Activated gamma-delta T cell treated with Interleukin-2 at 50 U/mL for 16 hours (primary cell): Measurements from ENCODE around the gene ZNF324B.
A peak's percentile ranks its signal among the peaks of the same experiment; 100 is the strongest.
"Not testable (repeated sequence)": the region's sequence is repeated elsewhere in the genome, so short reads cannot be mapped to it uniquely, and the experiment has no call there.

ENCODE experiments used
- DNase-seq: peaks from one replicate; pipeline ENCODE4 v3.0.0-alpha.2; 2020

The ZNF324B gene

DNA sequence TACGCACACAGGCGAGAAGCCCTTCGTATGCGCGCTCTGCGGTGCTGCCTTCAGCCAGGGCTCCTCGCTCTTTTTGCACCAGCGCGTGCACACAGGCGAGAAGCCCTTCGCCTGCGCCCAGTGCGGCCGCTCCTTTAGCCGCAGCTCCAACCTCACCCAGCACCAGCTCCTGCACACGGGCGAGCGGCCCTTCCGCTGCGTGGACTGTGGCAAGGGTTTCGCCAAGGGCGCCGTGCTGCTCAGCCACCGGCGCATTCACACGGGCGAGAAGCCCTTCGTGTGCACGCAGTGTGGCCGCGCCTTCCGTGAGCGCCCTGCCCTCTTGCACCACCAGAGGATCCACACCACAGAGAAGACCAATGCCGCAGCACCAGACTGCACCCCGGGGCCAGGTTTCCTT lies 4.7 kb downstream of the ZNF324B start:
- DNase-seq: no peak

DNA sequence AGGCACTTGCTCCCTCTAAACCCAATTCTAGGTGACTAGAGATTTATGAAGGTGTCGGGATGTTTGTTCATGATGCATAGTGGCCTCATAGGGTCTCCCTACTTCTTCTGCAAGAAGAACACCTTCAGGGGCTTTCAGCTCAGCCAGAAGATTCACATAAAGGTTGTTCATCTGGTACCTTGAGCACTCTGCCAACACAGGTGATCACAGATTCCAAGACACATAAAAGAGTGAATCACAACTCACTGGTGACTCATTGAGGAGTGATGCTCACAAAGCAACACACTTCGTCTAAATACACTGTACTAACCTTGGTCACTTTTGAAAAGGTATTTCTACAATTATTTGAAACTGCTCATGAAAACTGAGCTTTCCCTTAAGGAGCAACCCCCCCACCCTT lies 8.6 kb downstream of the ZNF324B start:
- no peak for DNase-seq

GRCh38 chr19:58466089-58466759 lies 14.8 kb downstream of the ZNF324B start:
- DNase-seq: no peak

DNA sequence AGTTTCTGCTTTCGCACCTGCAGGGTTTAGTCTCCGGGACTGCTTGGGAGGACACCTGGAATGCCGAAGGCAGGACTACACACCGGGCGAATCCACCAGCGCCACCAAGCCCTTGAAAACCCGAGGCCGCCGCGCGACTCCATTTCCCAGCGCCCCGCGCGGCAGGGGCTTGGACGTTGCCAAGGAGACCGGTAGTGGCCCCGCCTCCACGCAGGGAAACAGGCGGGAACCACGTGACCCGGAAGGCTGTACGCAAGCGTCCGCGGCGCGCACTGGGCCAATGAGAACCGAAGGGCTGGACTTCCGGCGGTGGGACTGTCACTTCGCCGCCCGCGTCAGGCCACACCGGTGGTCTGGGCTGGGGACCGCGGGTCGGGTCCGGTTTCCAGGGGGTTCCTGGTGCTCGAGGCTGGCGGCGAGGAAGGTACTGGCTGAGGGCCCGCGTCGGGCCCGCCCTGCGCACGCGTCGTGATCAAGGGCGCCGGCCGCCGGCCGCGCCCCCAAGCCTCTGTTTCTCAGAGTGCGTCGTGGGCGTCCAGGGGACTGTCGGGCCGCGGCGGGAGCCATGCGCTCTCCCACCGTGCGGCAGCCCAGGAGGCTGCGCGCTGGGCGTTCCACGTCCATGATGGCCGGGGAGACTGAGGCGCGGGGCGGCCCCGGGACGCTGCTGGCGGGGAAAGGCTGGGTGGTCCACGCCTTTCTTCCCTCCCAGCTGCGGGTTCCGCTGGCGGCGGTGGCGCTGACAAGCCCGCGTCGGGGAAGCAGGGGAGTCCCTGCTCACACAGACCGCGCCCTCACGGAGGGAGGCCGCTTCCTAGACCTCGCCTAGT lies 15.6 kb downstream of the ZNF324B start, which contains the start of gene ZNF324:
TSS of gene ZNF324 (plus strand) at position 321 of the 830 bp plus-strand sequence. CDS start 2,106 bp downstream, outside the sequence.
- peak; percentile 97 for DNase-seq

GRCh38 chr19:58468216-58468839 lies 16.9 kb downstream of the ZNF324B start:
- no peak for DNase-seq

- DNase-seq: no peak
These were observed 18.0 kb downstream of the ZNF324B start for GRCh38 chr19:58469241-58470013.

DNA sequence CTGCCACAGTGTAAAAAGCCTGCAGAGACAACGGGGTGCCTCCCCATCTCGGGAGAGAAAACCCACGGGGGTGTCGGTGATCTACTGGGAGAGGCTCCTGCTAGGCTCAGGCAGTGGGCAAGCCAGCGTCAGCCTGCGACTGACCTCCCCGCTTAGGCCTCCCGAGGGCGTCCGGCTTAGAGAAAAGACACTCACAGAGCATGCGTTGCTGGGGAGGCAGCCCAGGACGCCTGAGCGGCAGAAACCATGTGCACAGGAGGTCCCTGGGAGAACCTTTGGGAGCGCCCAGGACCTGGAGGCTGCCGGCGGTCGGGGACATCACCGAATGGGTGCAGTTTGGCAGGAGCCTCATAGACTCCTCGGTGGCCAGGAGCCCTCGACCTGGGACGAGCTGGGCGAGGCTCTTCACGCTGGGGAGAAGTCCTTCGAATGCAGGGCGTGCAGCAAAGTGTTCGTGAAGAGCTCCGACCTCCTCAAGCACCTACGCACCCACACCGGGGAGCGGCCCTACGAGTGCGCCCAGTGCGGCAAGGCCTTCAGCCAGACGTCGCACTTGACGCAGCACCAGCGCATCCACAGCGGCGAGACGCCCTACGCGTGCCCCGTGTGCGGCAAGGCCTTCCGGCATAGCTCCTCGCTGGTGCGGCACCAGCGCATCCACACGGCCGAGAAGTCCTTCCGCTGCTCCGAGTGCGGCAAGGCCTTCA lies 19.6 kb downstream of the ZNF324B start:
- DNase-seq: not testable (repeated sequence)

GRCh38 chr19:58471736-58472135 lies 20.3 kb downstream of the ZNF324B start:
- no peak for DNase-seq

DNA sequence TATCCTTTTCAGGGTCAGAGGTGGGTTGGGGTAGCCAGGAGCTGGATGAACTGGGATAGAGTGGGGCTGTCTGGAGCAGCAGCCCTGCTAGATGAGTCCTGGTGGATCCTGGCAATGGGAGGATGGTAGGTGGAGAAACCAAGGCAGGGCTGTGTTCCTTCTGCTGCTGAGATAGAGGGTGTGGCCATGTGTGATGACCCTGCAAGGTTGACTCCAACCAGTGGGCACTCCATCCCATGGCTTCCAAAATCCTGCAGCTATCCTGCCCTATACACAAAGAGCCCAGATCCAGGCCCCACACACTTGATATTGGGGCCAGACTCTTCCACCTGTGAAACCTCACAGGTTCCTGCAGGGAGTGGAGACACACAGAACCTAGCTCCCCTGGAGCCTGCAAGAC lies 22.4 kb downstream of the ZNF324B start:
- DNase-seq: no peak

DNA sequence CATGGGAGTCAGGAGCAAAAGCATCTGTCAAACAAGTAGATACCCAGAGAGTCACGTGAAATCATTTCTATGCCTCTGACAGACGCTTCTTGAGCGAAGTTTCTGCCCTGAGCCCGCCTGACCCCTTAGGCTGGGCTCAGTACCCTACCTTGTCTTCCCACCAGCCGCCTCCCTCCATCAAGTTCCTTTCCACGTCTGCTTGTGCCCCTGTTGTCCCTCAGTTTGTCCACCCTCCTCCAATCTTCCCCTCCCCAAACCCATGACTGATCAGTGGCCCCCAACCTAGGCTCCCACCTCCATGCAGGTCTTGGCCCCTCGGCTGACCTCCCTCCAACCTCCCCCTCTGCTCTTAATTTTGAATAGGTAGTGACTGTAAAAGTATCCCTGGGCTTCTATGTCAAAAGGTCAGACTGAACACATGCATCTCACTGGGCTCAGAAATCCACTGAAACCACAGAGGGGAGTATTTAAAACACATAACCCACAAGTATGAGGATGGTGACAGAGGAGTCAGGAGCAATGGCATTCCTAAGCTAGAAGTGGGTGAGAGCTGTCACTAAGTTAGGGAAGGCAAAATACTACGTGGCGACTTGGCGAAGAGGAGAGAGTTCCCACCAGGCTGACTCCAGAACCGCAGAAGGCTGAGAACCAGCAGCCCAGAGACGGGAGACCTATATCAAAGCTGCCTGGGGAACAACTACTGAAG lies 23.0 kb downstream of the ZNF324B start:
- DNase-seq: no peak

GRCh38 chr19:58474997-58475713 lies 23.7 kb downstream of the ZNF324B start:
- no peak for DNase-seq

GRCh38 chr19:58475714-58476497 lies 24.5 kb downstream of the ZNF324B start, which contains the start of gene ZNF446:
ZNF446 (plus strand) TSS chr19:58476352; CDS start chr19:58477219, 867 bp downstream.
- DNase-seq: peak; percentile 95

- DNase-seq: no peak
These were observed 25.1 kb downstream of the ZNF324B start for GRCh38 chr19:58476498-58477015.

DNA sequence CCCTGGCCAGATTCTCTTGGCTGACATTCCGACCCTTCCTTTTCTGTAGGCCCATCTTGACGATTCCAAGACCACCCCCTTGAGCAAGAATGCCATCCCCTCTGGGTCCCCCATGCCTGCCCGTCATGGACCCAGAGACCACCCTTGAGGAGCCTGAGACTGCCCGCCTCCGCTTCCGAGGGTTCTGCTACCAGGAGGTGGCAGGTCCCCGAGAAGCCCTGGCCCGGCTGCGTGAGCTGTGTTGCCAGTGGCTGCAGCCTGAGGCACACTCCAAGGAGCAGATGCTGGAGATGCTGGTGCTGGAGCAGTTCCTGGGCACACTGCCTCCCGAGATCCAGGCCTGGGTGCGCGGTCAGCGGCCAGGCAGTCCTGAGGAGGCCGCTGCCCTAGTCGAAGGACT lies 25.7 kb downstream of the ZNF324B start:
- no peak for DNase-seq

DNA sequence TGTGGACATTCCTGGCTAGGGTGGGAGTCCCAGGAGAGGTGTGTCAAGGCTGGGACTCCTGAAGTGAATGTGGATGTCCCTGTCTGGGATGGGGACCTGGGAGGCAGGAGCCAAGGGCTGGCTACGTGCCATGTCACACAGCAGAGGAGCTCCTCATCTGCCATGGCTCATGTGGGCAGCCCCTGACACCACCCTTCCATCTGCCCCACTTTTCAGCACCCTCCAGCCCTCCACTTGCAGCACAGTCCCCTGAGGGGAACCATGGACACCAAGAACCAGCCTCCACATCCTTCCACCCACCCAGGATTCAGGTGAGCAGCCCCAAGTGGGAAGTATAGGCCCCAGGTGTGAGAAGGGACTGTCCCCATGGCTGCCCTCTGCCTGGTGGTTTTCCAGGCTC lies 26.4 kb downstream of the ZNF324B start:
- DNase-seq: no peak

GRCh38 chr19:58479303-58479702 lies 27.9 kb downstream of the ZNF324B start:
- DNase-seq: no peak

- DNase-seq: no peak
These were observed 28.5 kb downstream of the ZNF324B start for GRCh38 chr19:58479736-58480480.

DNA sequence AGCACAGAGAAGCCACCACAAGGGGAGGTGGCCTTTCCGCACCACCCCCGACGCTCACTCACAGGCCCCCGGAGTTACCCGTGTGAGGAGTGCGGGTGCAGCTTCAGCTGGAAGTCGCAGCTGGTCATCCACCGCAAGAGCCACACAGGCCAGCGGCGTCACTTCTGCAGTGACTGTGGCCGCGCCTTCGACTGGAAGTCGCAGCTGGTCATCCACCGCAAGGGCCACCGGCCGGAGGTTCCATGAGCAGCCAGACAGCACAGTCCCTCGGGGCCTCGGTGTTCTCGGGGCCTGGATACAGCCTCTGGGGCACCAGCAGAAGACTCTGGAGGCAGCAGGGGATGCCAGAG lies 29.0 kb downstream of the ZNF324B start:
- no peak for DNase-seq

- DNase-seq: no peak
These were observed 29.4 kb downstream of the ZNF324B start for GRCh38 chr19:58480831-58481230.
